PC-3 (cell line): ENCODE measurements around the gene CPS1.

Experiments used
- EZH2 ChIP-seq: fragments of 300-600 bp; sonication (generic); IDR thresholded peaks from one replicate; pipeline ENCODE4 v1.6.1; 2017; ENCODE audit warnings: antibody characterized with exemption, mild to moderate bottlenecking, low read length; ENCODE audit not compliant: unreplicated experiment
- TF ChIP-seq, protein P1 (sequence below): fragments of 300-600 bp; sonication (generic); conservative IDR thresholded peaks from 2 replicates; pipeline ENCODE4 v1.5.1; 2017; ENCODE audit warnings: antibody characterized with exemption, low read depth, mild to moderate bottlenecking, low read length

DNA sequence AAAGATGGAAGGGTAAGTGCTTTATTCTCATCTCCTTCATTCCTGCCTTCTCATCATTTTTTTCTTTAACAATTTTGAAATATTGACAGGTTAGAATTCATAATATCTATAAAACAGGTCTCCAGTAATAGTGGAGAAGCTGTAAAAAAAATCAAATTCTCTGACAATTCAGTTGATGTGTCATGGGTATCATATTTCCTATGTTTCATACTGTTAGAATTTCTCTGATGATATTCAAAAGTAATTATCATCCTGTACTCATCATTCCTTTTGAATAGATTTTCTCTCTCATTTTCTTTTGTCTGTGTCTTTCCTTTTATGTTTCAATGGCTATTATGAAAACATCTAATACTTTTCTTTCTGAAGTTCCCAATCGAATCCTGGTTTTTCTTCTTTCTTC is 97.7 kb downstream of the CPS1 start:
- TF ChIP-seq, protein P1, sequence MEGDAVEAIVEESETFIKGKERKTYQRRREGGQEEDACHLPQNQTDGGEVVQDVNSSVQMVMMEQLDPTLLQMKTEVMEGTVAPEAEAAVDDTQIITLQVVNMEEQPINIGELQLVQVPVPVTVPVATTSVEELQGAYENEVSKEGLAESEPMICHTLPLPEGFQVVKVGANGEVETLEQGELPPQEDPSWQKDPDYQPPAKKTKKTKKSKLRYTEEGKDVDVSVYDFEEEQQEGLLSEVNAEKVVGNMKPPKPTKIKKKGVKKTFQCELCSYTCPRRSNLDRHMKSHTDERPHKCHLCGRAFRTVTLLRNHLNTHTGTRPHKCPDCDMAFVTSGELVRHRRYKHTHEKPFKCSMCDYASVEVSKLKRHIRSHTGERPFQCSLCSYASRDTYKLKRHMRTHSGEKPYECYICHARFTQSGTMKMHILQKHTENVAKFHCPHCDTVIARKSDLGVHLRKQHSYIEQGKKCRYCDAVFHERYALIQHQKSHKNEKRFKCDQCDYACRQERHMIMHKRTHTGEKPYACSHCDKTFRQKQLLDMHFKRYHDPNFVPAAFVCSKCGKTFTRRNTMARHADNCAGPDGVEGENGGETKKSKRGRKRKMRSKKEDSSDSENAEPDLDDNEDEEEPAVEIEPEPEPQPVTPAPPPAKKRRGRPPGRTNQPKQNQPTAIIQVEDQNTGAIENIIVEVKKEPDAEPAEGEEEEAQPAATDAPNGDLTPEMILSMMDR, result no peak
- TF ChIP-seq EZH2, result no peak
